Keratinocyte (primary cell): ENCODE results near the gene TIMM17B.

ENCODE experiments used
- CTCF ChIP-seq, 3 experiments: IDR thresholded peaks in 1 of 3; conservative IDR thresholded peaks in 1 of 3; optimal IDR thresholded peaks in 1 of 3; 2 replicates in 2 of 3; 3 replicates in 1 of 3; pipeline versions ENCODE3 to v1.5.1; 2011; ENCODE audit warnings: low read length in 3 of 3, mild to moderate bottlenecking in 3 of 3, moderate library complexity in 2 of 3, control low read depth in 1 of 3, inconsistent platforms in 1 of 3; ENCODE audit not compliant: insufficient read depth in 2 of 3; ENCODE audit errors: extremely low read depth in 1 of 3
- EZH2 ChIP-seq: IDR thresholded peaks from one replicate; pipeline ENCODE4 v1.6.1; 2012; ENCODE audit warnings: inconsistent platforms, mild to moderate bottlenecking, low read length, moderate library complexity

GRCh38 chrX:48911412-48912182, 14.0 kb upstream of the TIMM17B start, which contains the start of gene SLC35A2:
- TF ChIP-seq EZH2 (no peak), CTCF (optimal IDR thresholded peaks at IDR 0.05 in 1 of 3, IDR thresholded peaks at IDR 0.05 in 1 of 3, conservative IDR thresholded peaks at IDR 0.05 in 1 of 3; ENCODE audit: extremely low read depth in 1 of 3, insufficient read depth in 2 of 3, low read length in 3 of 3) (no peak)
